Neural progenitor cell (in vitro differentiated cells): Measurements from ENCODE around the gene PLCB1. TPM values are rescaled to one million over a fixed set of nuclear protein-coding genes. Genes with fewer than 3 reads are reported as not detected.

ENCODE experiments used
- DNase-seq: peaks from one replicate; pipeline ENCODE4 v3.0.0-alpha.2; 2016; ENCODE audit warnings: low spot score
- H2AFZ ChIP-seq: fragments of 200-600 bp; sonication (generic); replicated peaks from 2 replicates; pipeline ENCODE4 v1.6.1; 2016; ENCODE audit warnings: antibody characterized with exemption
- H3F3A ChIP-seq: fragments of 200-600 bp; sonication (generic); 2 replicates; pipeline ENCODE4 v1.6.1; 2016; ENCODE audit warnings: antibody characterized with exemption, low read depth
- H3K27ac ChIP-seq: fragments of 200-600 bp; sonication (generic); 2 replicates; pipeline ENCODE4 v1.5.1; 2016; ENCODE audit warnings: mild to moderate bottlenecking
- H3K27me3 ChIP-seq: fragments of 200-600 bp; sonication (generic); 2 replicates; pipeline ENCODE4 v1.6.1; 2016; ENCODE audit warnings: mild to moderate bottlenecking, moderate library complexity
- H3K36me3 ChIP-seq: fragments of 200-600 bp; sonication (generic); 2 replicates; pipeline ENCODE4 v1.5.1; 2016
- H3K4me1 ChIP-seq: fragments of 200-600 bp; sonication (generic); 2 replicates; pipeline ENCODE4 v1.6.1; 2016; ENCODE audit warnings: mixed run types
- H3K4me2 ChIP-seq: fragments of 200-600 bp; sonication (generic); 2 replicates; pipeline ENCODE4 v1.6.1; 2016
- H3K4me3 ChIP-seq: fragments of 200-600 bp; sonication (generic); 2 replicates; pipeline ENCODE4 v1.5.1; 2016
- H3K79me2 ChIP-seq: fragments of 200-600 bp; sonication (generic); 2 replicates; pipeline ENCODE4 v1.6.1; 2016; ENCODE audit warnings: low read depth
- H3K9ac ChIP-seq: fragments of 200-600 bp; sonication (generic); 2 replicates; pipeline ENCODE4 v1.6.1; 2016
- H3K9me3 ChIP-seq: fragments of 200-600 bp; sonication (generic); 2 replicates; pipeline ENCODE4 v1.5.1; 2016; ENCODE audit warnings: low read depth
- H4K20me1 ChIP-seq: fragments of 200-600 bp; sonication (generic); 2 replicates; pipeline ENCODE4 v1.6.1; 2016; ENCODE audit warnings: low read depth
- H3K27ac Mint-ChIP-seq: 3 replicates; pipeline ENCODE4 v1.8.0; 2021; ENCODE audit warnings: mixed read lengths
- H3K27me3 Mint-ChIP-seq: 2 replicates; pipeline ENCODE4 v1.8.0; 2022; ENCODE audit warnings: low read depth, mild to moderate bottlenecking, inconsistent platforms, moderate library complexity, mixed read lengths; ENCODE audit not compliant: insufficient read depth
- H3K36me3 Mint-ChIP-seq: 3 replicates; pipeline ENCODE4 v1.8.0; 2021; ENCODE audit warnings: mixed read lengths
- H3K4me1 Mint-ChIP-seq: 3 replicates; pipeline ENCODE4 v1.8.0; 2021; ENCODE audit warnings: mixed read lengths
- H3K4me3 Mint-ChIP-seq: 3 replicates; pipeline ENCODE4 v1.8.0; 2021; ENCODE audit warnings: mild to moderate bottlenecking, moderate library complexity, mixed read lengths
- H3K9me3 Mint-ChIP-seq: 3 replicates; pipeline ENCODE4 v1.8.0; 2020; ENCODE audit warnings: mixed read lengths
- EZH2 ChIP-seq: fragments of 200-600 bp; sonication (generic); IDR thresholded peaks from 2 replicates; pipeline ENCODE4 v1.6.1; 2017; ENCODE audit warnings: antibody characterized with exemption, mild to moderate bottlenecking, moderate library complexity
- EZH2phosphoT487 ChIP-seq: fragments of 200-600 bp; sonication (generic); IDR thresholded peaks from 2 replicates; pipeline ENCODE4 v1.6.1; 2017; ENCODE audit warnings: antibody characterized with exemption
- total RNA-seq: library from RNA; depleted of rRNA; stranded (reverse); fragments of >200 nt; gene quantifications from 2 replicates; pipeline ENCODE4 v1.2.3, GENCODE V29; 2015; ENCODE audit warnings: low replicate concordance
- TF ChIP-seq, protein P1 (sequence below): fragments of 200-600 bp; sonication (generic); IDR thresholded peaks from 2 replicates; pipeline ENCODE4 v1.5.1; 2017; ENCODE audit warnings: antibody characterized with exemption, mild to moderate bottlenecking

Gene PLCB1
- total RNA-seq, 1 donor from 2014 or later: 30.2 TPM

DNA sequence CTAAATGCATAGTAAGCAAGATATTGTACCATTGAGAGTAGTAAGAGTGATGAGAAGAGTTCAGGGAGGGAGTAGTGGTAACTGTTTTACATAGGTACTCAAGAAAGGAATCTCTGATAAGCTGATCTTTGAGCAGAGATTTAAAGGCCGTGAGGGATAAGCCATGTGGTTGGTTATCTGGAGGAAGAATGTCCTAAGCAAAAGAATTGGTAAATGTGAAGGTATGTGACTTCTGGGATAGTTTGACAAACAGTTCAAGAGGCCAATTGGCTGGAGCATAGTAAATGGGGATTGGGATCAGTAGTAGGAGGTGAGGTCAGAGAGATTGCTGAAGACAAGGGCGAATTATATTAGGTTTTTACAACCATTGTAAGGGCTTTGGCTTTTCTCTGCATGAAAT is 40.1 kb downstream of the PLCB1 start:
- H3K9ac ChIP-seq: no peak overlapping the region
- H3K27me3 ChIP-seq: no peaks in the 10 kb centered on the region
- H2AFZ ChIP-seq: no peak overlapping the region
- Mint-ChIP-seq H3K9me3 (no peaks in the 10 kb centered on the region), H3K4me1 (no peaks in the 10 kb centered on the region), H3K27me3 (no peaks in the 10 kb centered on the region), H3K36me3 (no peaks in the 10 kb centered on the region), H3K27ac (no peak overlapping the region), H3K4me3 (no peak overlapping the region)
- H3K4me2 ChIP-seq: no peak overlapping the region
- H3F3A ChIP-seq: no peaks in the 10 kb centered on the region
- H3K4me1 ChIP-seq: no peaks in the 10 kb centered on the region
- DNase-seq: no peak
- H3K27ac ChIP-seq: no peak overlapping the region
- TF ChIP-seq, protein P1, sequence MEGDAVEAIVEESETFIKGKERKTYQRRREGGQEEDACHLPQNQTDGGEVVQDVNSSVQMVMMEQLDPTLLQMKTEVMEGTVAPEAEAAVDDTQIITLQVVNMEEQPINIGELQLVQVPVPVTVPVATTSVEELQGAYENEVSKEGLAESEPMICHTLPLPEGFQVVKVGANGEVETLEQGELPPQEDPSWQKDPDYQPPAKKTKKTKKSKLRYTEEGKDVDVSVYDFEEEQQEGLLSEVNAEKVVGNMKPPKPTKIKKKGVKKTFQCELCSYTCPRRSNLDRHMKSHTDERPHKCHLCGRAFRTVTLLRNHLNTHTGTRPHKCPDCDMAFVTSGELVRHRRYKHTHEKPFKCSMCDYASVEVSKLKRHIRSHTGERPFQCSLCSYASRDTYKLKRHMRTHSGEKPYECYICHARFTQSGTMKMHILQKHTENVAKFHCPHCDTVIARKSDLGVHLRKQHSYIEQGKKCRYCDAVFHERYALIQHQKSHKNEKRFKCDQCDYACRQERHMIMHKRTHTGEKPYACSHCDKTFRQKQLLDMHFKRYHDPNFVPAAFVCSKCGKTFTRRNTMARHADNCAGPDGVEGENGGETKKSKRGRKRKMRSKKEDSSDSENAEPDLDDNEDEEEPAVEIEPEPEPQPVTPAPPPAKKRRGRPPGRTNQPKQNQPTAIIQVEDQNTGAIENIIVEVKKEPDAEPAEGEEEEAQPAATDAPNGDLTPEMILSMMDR: no peak
- no peak for TF ChIP-seq EZH2phosphoT487
- no peak for TF ChIP-seq EZH2
- H3K36me3 ChIP-seq: no peaks in the 10 kb centered on the region
- no peaks in the 10 kb centered on the region for H3K79me2 ChIP-seq
- H4K20me1 ChIP-seq: no peaks in the 10 kb centered on the region
- no peak overlapping the region for H3K4me3 ChIP-seq
- H3K9me3 ChIP-seq: no peaks in the 10 kb centered on the region

DNA sequence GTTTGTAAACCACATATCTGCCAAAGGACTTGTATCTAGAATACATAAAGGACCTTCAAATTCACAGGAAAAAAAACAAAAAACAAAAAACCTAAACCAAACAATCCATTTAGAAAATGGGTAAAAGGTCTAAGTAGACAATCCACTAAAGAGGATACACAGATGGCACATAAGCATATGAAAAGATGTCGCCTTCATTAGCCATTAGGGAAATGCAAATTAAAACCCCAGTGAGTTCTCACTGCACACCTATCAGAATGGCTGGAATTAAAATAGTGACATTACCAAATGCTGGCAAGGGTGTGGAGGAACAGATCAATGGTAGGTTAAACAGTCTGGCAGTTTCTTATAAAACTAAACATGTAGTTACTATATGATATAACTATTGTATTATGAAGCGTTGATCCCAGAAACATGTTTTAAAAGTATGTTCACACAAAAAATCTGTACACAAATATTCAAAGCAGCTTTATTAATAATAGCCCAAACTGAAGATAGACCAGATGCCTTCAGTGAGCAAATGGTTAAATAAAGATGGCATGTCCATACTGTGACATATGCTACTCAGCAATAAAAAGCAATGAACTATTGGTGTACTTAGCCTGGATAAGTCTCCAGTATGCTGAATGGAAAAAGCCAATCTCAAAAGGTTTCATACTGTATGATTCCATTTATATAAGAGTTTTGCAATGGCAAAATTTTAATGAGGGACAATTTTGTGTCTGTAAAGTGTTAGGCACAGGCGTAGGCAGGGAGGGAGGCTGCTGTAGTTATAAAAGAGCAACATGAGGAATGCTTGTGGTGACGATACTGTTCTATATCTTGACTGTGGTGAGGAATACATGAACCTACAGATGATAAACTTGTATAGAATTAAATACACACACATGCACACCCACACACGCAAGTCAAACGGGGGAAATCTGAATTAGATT is 43.9 kb downstream of the PLCB1 start:
- no peaks in the 10 kb centered on the region for H3K4me1 Mint-ChIP-seq
- no peak overlapping the region for H3K4me3 ChIP-seq
- no peaks in the 10 kb centered on the region for H3K9me3 ChIP-seq
- no peaks in the 10 kb centered on the region for H3K27me3 ChIP-seq
- H3K4me3 Mint-ChIP-seq: no peak overlapping the region
- no peak overlapping the region for H3K4me2 ChIP-seq
- H3K36me3 ChIP-seq: no peaks in the 10 kb centered on the region
- no peaks in the 10 kb centered on the region for H3K36me3 Mint-ChIP-seq
- no peaks in the 10 kb centered on the region for H3K27me3 Mint-ChIP-seq
- H3K9ac ChIP-seq: no peak overlapping the region
- H3K4me1 ChIP-seq: no peaks in the 10 kb centered on the region
- H3K27ac Mint-ChIP-seq: no peak overlapping the region
- no peak overlapping the region for H2AFZ ChIP-seq
- H3K9me3 Mint-ChIP-seq: peaks cover 7% of the 10 kb centered on the region
- DNase-seq: no peak
- no peaks in the 10 kb centered on the region for H3F3A ChIP-seq
- TF ChIP-seq EZH2phosphoT487 (no peak), EZH2 (no peak)
- TF ChIP-seq, protein P1: no peak
- no peaks in the 10 kb centered on the region for H4K20me1 ChIP-seq
- H3K79me2 ChIP-seq: no peaks in the 10 kb centered on the region
- no peak overlapping the region for H3K27ac ChIP-seq

DNA sequence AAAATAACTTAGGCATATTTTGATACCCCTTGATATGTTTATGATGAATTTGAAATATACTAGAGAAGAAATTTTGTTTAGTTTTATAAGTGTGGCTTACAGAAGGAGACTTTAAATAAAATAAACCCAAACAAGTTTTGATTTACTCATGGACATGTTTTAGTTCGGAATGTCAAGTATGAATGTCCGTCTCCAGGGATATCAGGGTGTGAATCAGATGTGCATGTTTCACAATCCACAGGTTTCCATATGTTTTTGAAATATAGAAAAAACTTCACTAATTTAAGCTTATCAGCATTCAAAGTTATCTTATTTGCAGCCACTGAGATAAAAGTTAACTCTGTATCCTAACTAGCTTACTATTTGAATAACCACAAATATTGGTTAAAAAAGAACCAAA is 51.5 kb downstream of the PLCB1 start:
- TF ChIP-seq, protein P1: no peak
- TF ChIP-seq EZH2: no peak
- no peak for TF ChIP-seq EZH2phosphoT487
- DNase-seq: no peak
- no peaks in the 10 kb centered on the region for H3K27me3 Mint-ChIP-seq
- H3K9ac ChIP-seq: no peak overlapping the region
- H2AFZ ChIP-seq: no peak overlapping the region
- peaks cover 7% of the 10 kb centered on the region for H3K9me3 Mint-ChIP-seq
- H3K4me3 ChIP-seq: no peak overlapping the region
- no peaks in the 10 kb centered on the region for H3F3A ChIP-seq
- H3K9me3 ChIP-seq: no peaks in the 10 kb centered on the region
- H3K36me3 ChIP-seq: no peaks in the 10 kb centered on the region
- H3K4me3 Mint-ChIP-seq: no peak overlapping the region
- no peaks in the 10 kb centered on the region for H3K36me3 Mint-ChIP-seq
- no peak overlapping the region for H3K4me2 ChIP-seq
- H3K27ac ChIP-seq: no peak overlapping the region
- no peaks in the 10 kb centered on the region for H4K20me1 ChIP-seq
- no peaks in the 10 kb centered on the region for H3K4me1 ChIP-seq
- H3K27me3 ChIP-seq: no peaks in the 10 kb centered on the region
- H3K4me1 Mint-ChIP-seq: no peaks in the 10 kb centered on the region
- H3K79me2 ChIP-seq: no peaks in the 10 kb centered on the region
- H3K27ac Mint-ChIP-seq: no peak overlapping the region
